Mesodermal cell (in vitro differentiated cells): ENCODE data around the gene BTBD10.

Experiments
- H3K27ac ChIP-seq: 2 replicates; pipeline ENCODE4 v1.7.0; 2013; ENCODE audit warnings: mild to moderate bottlenecking, low read depth, low read length, moderate library complexity; ENCODE audit not compliant: severe bottlenecking
- H3K36me3 ChIP-seq: 2 replicates; pipeline ENCODE4 v1.7.1; 2013; ENCODE audit warnings: mild to moderate bottlenecking, low read length, moderate library complexity; ENCODE audit not compliant: control insufficient read depth, insufficient read depth
- H3K4me1 ChIP-seq: one replicate; pipeline ENCODE4 v1.7.1; 2013; ENCODE audit warnings: mild to moderate bottlenecking, low read length; ENCODE audit not compliant: insufficient read depth, control insufficient read depth, poor library complexity, severe bottlenecking
- H3K4me3 ChIP-seq: 2 replicates; pipeline ENCODE4 v1.7.0; 2013; ENCODE audit warnings: low read length, control low read depth, mild to moderate bottlenecking; ENCODE audit not compliant: insufficient read depth, poor library complexity, severe bottlenecking; ENCODE audit errors: extremely low read depth
- H3K9me3 ChIP-seq: 2 replicates; pipeline ENCODE4 v1.7.1; 2013; ENCODE audit warnings: mild to moderate bottlenecking, low read length, moderate library complexity; ENCODE audit not compliant: control insufficient read depth
- WGBS, 2 experiments: methylation state at CpG; one replicate each; pipeline ENCODE4 v1.1.5; 2013; ENCODE audit warnings: missing lambda C conversion rate in 2 of 2; ENCODE audit not compliant: insufficient coverage in 2 of 2; 5-methylcytosine and 5-hydroxymethylcytosine counted together

BTBD10 gene

GRCh38 chr11:13376402-13376801 is 86.6 kb downstream of the BTBD10 start:
- no peak overlapping the region for H3K4me3 ChIP-seq
- WGBS, 2 experiments = 73% methylated on average over 4 of the region's 5 CpGs; no CpG with 5 or more reads in 1 of the 2 experiments
- H3K36me3 ChIP-seq = peaks cover 92% of the 10 kb centered on the region
- H3K27ac ChIP-seq = no peak overlapping the region
- no peaks in the 10 kb centered on the region for H3K9me3 ChIP-seq
- peaks cover 8% of the 10 kb centered on the region for H3K4me1 ChIP-seq

- Histone ChIP-seq H3K4me1 (peaks cover 8% of the 10 kb centered on the region), H3K36me3 (peaks cover 90% of the 10 kb centered on the region), H3K4me3 (no peak overlapping the region), H3K27ac (no peak overlapping the region), H3K9me3 (no peaks in the 10 kb centered on the region)
These were observed 87.2 kb downstream of the BTBD10 start for GRCh38 chr11:13375798-13376197.

- no peaks in the 10 kb centered on the region for H3K9me3 ChIP-seq
- H3K36me3 ChIP-seq = peaks cover 80% of the 10 kb centered on the region
- 85 to 100% methylated on average over 2 of the region's 2 CpGs for WGBS, 2 experiments
- peaks cover 12% of the 10 kb centered on the region for H3K4me1 ChIP-seq
- no peak overlapping the region for H3K27ac ChIP-seq
- H3K4me3 ChIP-seq = no peak overlapping the region
These were observed 89.8 kb downstream of the BTBD10 start for GRCh38 chr11:13373216-13373615.

GRCh38 chr11:13368041-13368446 is 95.0 kb downstream of the BTBD10 start:
- 92 to 93% methylated on average over 5 of the region's 5 CpGs for WGBS, 2 experiments
- Histone ChIP-seq H3K4me1 (peaks cover 21% of the 10 kb centered on the region), H3K27ac (no peak overlapping the region), H3K9me3 (no peaks in the 10 kb centered on the region), H3K36me3 (peaks cover 64% of the 10 kb centered on the region), H3K4me3 (no peak overlapping the region)

GRCh38 chr11:13367115-13367514 is 95.9 kb downstream of the BTBD10 start:
- WGBS, 2 experiments = 88 to 94% methylated on average over 1 to 3 of the region's 4 CpGs
- no peaks in the 10 kb centered on the region for H3K9me3 ChIP-seq
- H3K4me3 ChIP-seq = no peak overlapping the region
- H3K27ac ChIP-seq = no peak overlapping the region
- peaks cover 62% of the 10 kb centered on the region for H3K36me3 ChIP-seq
- peaks cover 21% of the 10 kb centered on the region for H3K4me1 ChIP-seq

- Histone ChIP-seq H3K27ac (no peak overlapping the region), H3K36me3 (peaks cover 63% of the 10 kb centered on the region), H3K4me3 (no peak overlapping the region), H3K4me1 (peaks cover 21% of the 10 kb centered on the region), H3K9me3 (no peaks in the 10 kb centered on the region)
- WGBS, 2 experiments = 89 to 91% methylated on average over 3 to 4 of the region's 7 CpGs
These were observed 96.6 kb downstream of the BTBD10 start for GRCh38 chr11:13366266-13367026.

GRCh38 chr11:13364388-13364787 is 98.6 kb downstream of the BTBD10 start:
- H3K4me1 ChIP-seq = peaks cover 17% of the 10 kb centered on the region
- H3K27ac ChIP-seq = no peak overlapping the region
- H3K9me3 ChIP-seq = no peaks in the 10 kb centered on the region
- no peak overlapping the region for H3K4me3 ChIP-seq
- WGBS, 2 experiments = 34 to 45% methylated on average over 1 to 2 of the region's 2 CpGs
- H3K36me3 ChIP-seq = peaks cover 63% of the 10 kb centered on the region

GRCh38 chr11:13362596-13363109 is 100.4 kb downstream of the BTBD10 start:
- 92 to 96% methylated on average over 8 of the region's 9 CpGs for WGBS, 2 experiments
- H3K4me1 ChIP-seq = peaks cover 20% of the 10 kb centered on the region
- no peak overlapping the region for H3K27ac ChIP-seq
- no peak overlapping the region for H3K4me3 ChIP-seq
- H3K9me3 ChIP-seq = no peaks in the 10 kb centered on the region
- H3K36me3 ChIP-seq = peaks cover 72% of the 10 kb centered on the region

- H3K9me3 ChIP-seq = no peaks in the 10 kb centered on the region
- H3K4me3 ChIP-seq = no peak overlapping the region
- 91 to 96% methylated on average over 3 to 4 of the region's 6 CpGs for WGBS, 2 experiments
- peaks cover 3% of the 10 kb centered on the region for H3K4me1 ChIP-seq
- H3K36me3 ChIP-seq = peaks cover 51% of the 10 kb centered on the region
- peak overlapping the region; percentile 41 for H3K27ac ChIP-seq
These were observed 104.3 kb downstream of the BTBD10 start for GRCh38 chr11:13358596-13359270.

GRCh38 chr11:13357232-13357631 is 105.8 kb downstream of the BTBD10 start:
- Histone ChIP-seq H3K9me3 (no peaks in the 10 kb centered on the region), H3K36me3 (peaks cover 52% of the 10 kb centered on the region), H3K4me1 (peaks cover 3% of the 10 kb centered on the region), H3K4me3 (no peak overlapping the region), H3K27ac (no peak overlapping the region)
- 87 to 89% methylated on average over 8 to 9 of the region's 9 CpGs for WGBS, 2 experiments

- Histone ChIP-seq H3K4me1 (peaks cover 3% of the 10 kb centered on the region), H3K4me3 (no peak overlapping the region), H3K36me3 (peaks cover 34% of the 10 kb centered on the region), H3K27ac (no peak overlapping the region), H3K9me3 (no peaks in the 10 kb centered on the region)
- WGBS, 2 experiments = 97 to 100% methylated on average over 3 of the region's 4 CpGs
These were observed 107.8 kb downstream of the BTBD10 start for GRCh38 chr11:13355191-13355590.
